ENCODE results near the gene EBF4. TPM values are rescaled to one million over a fixed set of nuclear protein-coding genes. Genes with fewer than 3 reads are reported as not detected.

The EBF4 gene
- total and polyA plus RNA-seq, 2 donors (not counting 1 experiment from before 2014, with no cell fraction given), result 0.81 to 5.0 TPM

DNA sequence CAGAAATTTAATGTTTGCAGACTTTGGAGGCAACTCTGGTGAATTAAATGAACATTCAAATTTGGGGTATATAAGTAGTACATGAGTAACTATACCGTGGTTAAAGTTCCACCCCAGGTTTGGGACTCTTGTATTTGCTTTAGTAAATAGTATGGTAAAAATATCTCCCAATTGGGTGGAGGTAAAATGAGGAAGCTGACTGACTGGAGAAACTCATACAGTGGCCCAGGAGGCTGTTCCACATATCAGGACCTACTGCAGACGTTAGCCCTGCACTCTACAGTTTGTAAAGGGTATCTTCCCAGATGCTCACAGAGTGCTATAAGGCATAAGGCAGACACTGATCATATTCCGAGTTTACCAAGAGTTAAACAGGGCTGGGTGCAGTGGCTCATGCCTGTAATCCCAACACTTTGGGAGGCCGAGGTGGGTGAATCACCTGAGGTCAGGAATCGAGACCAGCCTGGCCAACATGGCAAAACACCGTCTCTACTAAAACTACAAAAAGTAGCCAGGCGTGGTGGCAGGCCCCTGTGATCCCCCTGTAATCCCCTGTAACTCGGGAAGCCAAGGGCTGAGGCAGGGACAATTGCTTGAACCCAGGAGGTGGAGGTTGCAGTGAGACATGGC, 54.2 kb downstream of the EBF4 start:
- POLR2A ChIA-PET, result no interaction called here
- WGBS (ENCODE audit: insufficient coverage), result 87% methylated on average over 6 of the region's 8 CpGs
- Histone ChIP-seq H3K36me3 (replicated peaks in 1 of 2; ENCODE audit: control extremely low read depth in 1 of 2, control insufficient read depth in 1 of 2, extremely low read depth in 1 of 2, insufficient read depth in 2 of 2, low read length in 1 of 2) (no peaks in the 10 kb centered on the region), H3K4me1 (ENCODE audit: control insufficient read depth in 2 of 2, insufficient read depth in 2 of 2, low read length in 2 of 2) (peaks cover 10 to 20% of the 10 kb centered on the region in 2 donors), H3K4me3 (ENCODE audit: control extremely low read depth in 1 of 5, extremely low read depth in 1 of 5, insufficient read depth in 1 of 5, low read depth in 2 of 5, low read length in 4 of 5) (no peak overlapping the region), H3K27ac (ENCODE audit: low read length in 2 of 2) (no peak overlapping the region), H3K9ac (ENCODE audit: low read length) (no peak overlapping the region), H2AFZ (ENCODE audit: insufficient read depth, low read depth, low read length, poor library complexity, severe bottlenecking) (no peak overlapping the region), H4K20me1 (ENCODE audit: control insufficient read depth, insufficient read depth, low read length, poor library complexity, severe bottlenecking) (no peaks in the 10 kb centered on the region), H3K79me2 (ENCODE audit: control insufficient read depth, insufficient read depth, low read length) (no peaks in the 10 kb centered on the region), H3K4me2 (replicated peaks; ENCODE audit: low read depth, low read length, poor library complexity, severe bottlenecking) (no peak overlapping the region), H3K9me3 (ENCODE audit: control extremely low read depth in 1 of 3, control insufficient read depth in 2 of 3, insufficient read depth in 1 of 3, low read length in 2 of 3) (peaks cover 0 to 12% (median 0%) of the 10 kb centered on the region in 3 donors), H3K27me3 (replicated peaks in 1 of 4; ENCODE audit: control extremely low read depth in 1 of 4, control insufficient read depth in 3 of 4, insufficient read depth in 4 of 4, low read length in 3 of 4) (peaks cover 0 to 50% (median 18%) of the 10 kb centered on the region in 4 experiments)
- no peak for ATAC-seq (ENCODE audit: low read depth)
- Mint-ChIP-seq H3K9me3 (ENCODE audit: insufficient read depth) (no peaks in the 10 kb centered on the region), H3K27me3 (peaks cover 37% of the 10 kb centered on the region), H3K4me3 (no peak overlapping the region), H3K27ac (no peak overlapping the region), H3K4me1 (peaks cover 17% of the 10 kb centered on the region)
- TF ChIP-seq, protein P1, sequence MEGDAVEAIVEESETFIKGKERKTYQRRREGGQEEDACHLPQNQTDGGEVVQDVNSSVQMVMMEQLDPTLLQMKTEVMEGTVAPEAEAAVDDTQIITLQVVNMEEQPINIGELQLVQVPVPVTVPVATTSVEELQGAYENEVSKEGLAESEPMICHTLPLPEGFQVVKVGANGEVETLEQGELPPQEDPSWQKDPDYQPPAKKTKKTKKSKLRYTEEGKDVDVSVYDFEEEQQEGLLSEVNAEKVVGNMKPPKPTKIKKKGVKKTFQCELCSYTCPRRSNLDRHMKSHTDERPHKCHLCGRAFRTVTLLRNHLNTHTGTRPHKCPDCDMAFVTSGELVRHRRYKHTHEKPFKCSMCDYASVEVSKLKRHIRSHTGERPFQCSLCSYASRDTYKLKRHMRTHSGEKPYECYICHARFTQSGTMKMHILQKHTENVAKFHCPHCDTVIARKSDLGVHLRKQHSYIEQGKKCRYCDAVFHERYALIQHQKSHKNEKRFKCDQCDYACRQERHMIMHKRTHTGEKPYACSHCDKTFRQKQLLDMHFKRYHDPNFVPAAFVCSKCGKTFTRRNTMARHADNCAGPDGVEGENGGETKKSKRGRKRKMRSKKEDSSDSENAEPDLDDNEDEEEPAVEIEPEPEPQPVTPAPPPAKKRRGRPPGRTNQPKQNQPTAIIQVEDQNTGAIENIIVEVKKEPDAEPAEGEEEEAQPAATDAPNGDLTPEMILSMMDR (IDR thresholded peaks at IDR 0.05), result no peak
- TF ChIP-seq EZH2 (IDR thresholded peaks at IDR 0.05; ENCODE audit: borderline replicate concordance, insufficient read depth, low read depth, low read length, poor library complexity, severe bottlenecking), result no peak
- CTCF ChIA-PET, result no interaction called here
- intact Hi-C loops (cut with micrococcal nuclease), result no loop called here
- no peak for DNase-seq

DNA sequence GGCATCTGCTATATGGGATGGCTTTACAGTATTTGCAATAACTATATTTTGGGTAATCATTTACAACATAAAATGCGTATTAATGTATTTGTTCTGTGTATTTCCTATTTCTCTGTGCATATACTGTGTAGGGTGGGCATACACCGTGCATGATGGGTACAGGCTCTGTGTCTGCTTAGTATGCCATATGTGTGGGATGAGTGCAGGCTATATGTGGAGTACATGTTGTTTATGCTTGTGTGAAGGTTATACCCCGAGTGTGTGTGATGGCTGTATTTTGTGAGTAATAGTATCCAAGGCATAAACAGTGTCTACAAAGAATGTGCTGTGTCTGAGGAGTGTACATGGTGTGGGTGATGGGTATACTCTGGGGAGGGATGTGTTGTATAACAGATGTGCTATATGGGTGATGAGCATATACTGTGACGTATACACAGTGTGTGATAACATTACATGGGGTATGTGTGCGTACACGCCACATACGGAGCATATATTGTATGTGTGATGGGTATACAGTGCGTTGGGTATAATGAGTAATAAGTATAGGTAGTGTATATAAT, 55.2 kb downstream of the EBF4 start:
- H3K4me1 ChIP-seq (ENCODE audit: control insufficient read depth in 2 of 2, insufficient read depth in 2 of 2, low read length in 2 of 2), result peaks cover 14 to 25% of the 10 kb centered on the region in 2 donors
- ChIA-PET POLR2A (no interaction called here), CTCF (no interaction called here)
- no peak overlapping the region for H3K4me3 ChIP-seq (ENCODE audit: control extremely low read depth in 1 of 5, extremely low read depth in 1 of 5, insufficient read depth in 1 of 5, low read depth in 2 of 5, low read length in 4 of 5)
- WGBS (ENCODE audit: insufficient coverage), result 93% methylated on average over 7 of the region's 8 CpGs
- Mint-ChIP-seq H3K27me3 (peaks cover 32% of the 10 kb centered on the region), H3K4me1 (peaks cover 20% of the 10 kb centered on the region), H3K27ac (no peak overlapping the region), H3K4me3 (no peak overlapping the region), H3K9me3 (ENCODE audit: insufficient read depth) (no peaks in the 10 kb centered on the region)
- H2AFZ ChIP-seq (ENCODE audit: insufficient read depth, low read depth, low read length, poor library complexity, severe bottlenecking), result no peak overlapping the region
- no peaks in the 10 kb centered on the region for H3K36me3 ChIP-seq (replicated peaks in 1 of 2; ENCODE audit: control extremely low read depth in 1 of 2, control insufficient read depth in 1 of 2, extremely low read depth in 1 of 2, insufficient read depth in 2 of 2, low read length in 1 of 2)
- ATAC-seq (ENCODE audit: low read depth) (no peak), DNase-seq (no peak)
- no peak overlapping the region for H3K9ac ChIP-seq (ENCODE audit: low read length)
- no peaks in the 10 kb centered on the region for H4K20me1 ChIP-seq (ENCODE audit: control insufficient read depth, insufficient read depth, low read length, poor library complexity, severe bottlenecking)
- intact Hi-C loops (cut with micrococcal nuclease), result no loop called here
- H3K4me2 ChIP-seq (replicated peaks; ENCODE audit: low read depth, low read length, poor library complexity, severe bottlenecking), result no peak overlapping the region
- TF ChIP-seq, protein P1 (IDR thresholded peaks at IDR 0.05), result no peak
- no peak for TF ChIP-seq EZH2 (IDR thresholded peaks at IDR 0.05; ENCODE audit: borderline replicate concordance, insufficient read depth, low read depth, low read length, poor library complexity, severe bottlenecking)
- peaks cover 0 to 48% (median 16%) of the 10 kb centered on the region in 4 experiments for H3K27me3 ChIP-seq (replicated peaks in 1 of 4; ENCODE audit: control extremely low read depth in 1 of 4, control insufficient read depth in 3 of 4, insufficient read depth in 4 of 4, low read length in 3 of 4)
- H3K79me2 ChIP-seq (ENCODE audit: control insufficient read depth, insufficient read depth, low read length), result no peaks in the 10 kb centered on the region
- H3K9me3 ChIP-seq (ENCODE audit: control extremely low read depth in 1 of 3, control insufficient read depth in 2 of 3, insufficient read depth in 1 of 3, low read length in 2 of 3), result peaks cover 0 to 14% (median 0%) of the 10 kb centered on the region in 3 donors
- H3K27ac ChIP-seq (ENCODE audit: low read length in 2 of 2), result no peak overlapping the region
